Bronchial epithelial cell (primary cell): ENCODE measurements around the gene PALB2. TPM values are rescaled to one million over a fixed set of nuclear protein-coding genes. Genes with fewer than 3 reads are reported as not detected.

ENCODE experiments used
- DNase-seq: peaks from one replicate; pipeline ENCODE4 v3.0.0-alpha.2; 2010; ENCODE audit warnings: low read depth
- FAIRE-seq: peaks from 2 replicates; lab custom pipeline; 2011; peaks lifted over from hg19 to GRCh38; lab: Jason Lieb, UNC
- H3K27me3 ChIP-seq: 2 replicates; pipeline ENCODE4 v1.5.1; 2011; ENCODE audit warnings: low read length; ENCODE audit not compliant: control insufficient read depth, insufficient read depth
- H3K36me3 ChIP-seq: 2 replicates; pipeline ENCODE4 v1.5.1; 2011; ENCODE audit warnings: low read length; ENCODE audit not compliant: control insufficient read depth, insufficient read depth
- H3K4me3 ChIP-seq: 2 replicates; pipeline ENCODE4 v1.5.1; 2011; ENCODE audit warnings: mild to moderate bottlenecking, low read depth, low read length, control low read depth
- CTCF ChIP-seq: IDR thresholded peaks from 2 replicates; pipeline ENCODE4 v1.5.1; 2011; ENCODE audit warnings: mild to moderate bottlenecking, moderate library complexity, low read length, control low read depth, inconsistent platforms; ENCODE audit not compliant: insufficient read depth, severe bottlenecking
- total RNA-seq: library from RNA; depleted of rRNA; stranded (reverse); fragments of >200 nt; gene quantifications from 2 replicates; pipeline ENCODE4 v1.2.1, GENCODE V29; 2014

Gene PALB2
- total RNA-seq, 1 donor from 2014 or later, result 9.7 TPM

- H3K36me3 ChIP-seq, result peaks cover 13% of the 10 kb centered on the region
- no peak for TF ChIP-seq CTCF
- no peaks in the 10 kb centered on the region for H3K27me3 ChIP-seq
- no peak for DNase-seq
- no peak for FAIRE-seq
- H3K4me3 ChIP-seq, result peak overlapping the region; percentile 52
Observed at GRCh38 chr16:23679986-23680336, 38.9 kb upstream of the PALB2 start.

GRCh38 chr16:23679274-23679985, 38.3 kb upstream of the PALB2 start:
- DNase-seq, result peak; percentile 42
- FAIRE-seq, result no peak
- Histone ChIP-seq H3K36me3 (peaks cover 13% of the 10 kb centered on the region), H3K27me3 (no peaks in the 10 kb centered on the region), H3K4me3 (peak overlapping the region; percentile 52)
- TF ChIP-seq CTCF, result no peak

- DNase-seq (peak; percentile 70), FAIRE-seq (no peak)
- Histone ChIP-seq H3K36me3 (peaks cover 11% of the 10 kb centered on the region), H3K27me3 (no peaks in the 10 kb centered on the region), H3K4me3 (peak within 1 kb of the TSS; percentile 52)
- TF ChIP-seq CTCF, result peak; percentile 59
Observed at GRCh38 chr16:23678430-23679273, 37.5 kb upstream of the PALB2 start, which contains the start of gene PLK1. Gene PLK1 (plus strand): TSS chr16:23678889. CDS start chr16:23678933, 44 bp downstream.

GRCh38 chr16:23676924-23677480, 35.9 kb upstream of the PALB2 start:
- no peak for DNase-seq
- no peak for FAIRE-seq

More at GRCh38 chr16:23676924-23677480, 35.9 kb upstream of the PALB2 start:
- peaks cover 7% of the 10 kb centered on the region for H3K36me3 ChIP-seq
- no peaks in the 10 kb centered on the region for H3K27me3 ChIP-seq
- TF ChIP-seq CTCF, result no peak
- H3K4me3 ChIP-seq, result no peak overlapping the region
